Endothelial cell of umbilical vein (primary cell): ENCODE data around the gene ADSL. TPM values are rescaled to one million over a fixed set of nuclear protein-coding genes. Genes with fewer than 3 reads are reported as not detected.

Source experiments
- BruUV-seq: library from RNA; stranded (reverse); fragments of 400-500 nt; replicated peaks from 2 replicates; lab custom pipeline; 2021; lab: Mats Ljungman, UMichigan
- CTCF ChIA-PET: fragments of 300-600, 350-600 bp; sonication (Branson Sonifier 250); formaldehyde crosslinking; loops from one replicate; lab custom pipeline; 2021; ENCODE audit warnings: antibody characterized with exemption, inconsistent platforms; lab: Charles Lee
- POLR2A ChIA-PET: fragments of 300-600, 350-600 bp; sonication (Branson Sonifier 250); formaldehyde crosslinking; loops from one replicate; lab custom pipeline; 2021; ENCODE audit warnings: antibody characterized with exemption, inconsistent platforms; lab: Charles Lee
- DNase-seq: peaks from one replicate; pipeline ENCODE4 v3.0.0-alpha.2; 2011; ENCODE audit warnings: low read depth, low spot score
- FAIRE-seq: peaks from 2 replicates; lab custom pipeline; 2011; peaks lifted over from hg19 to GRCh38; lab: Jason Lieb, UNC
- H2AFZ ChIP-seq: 2 replicates; pipeline ENCODE4 v1.6.0; 2012; ENCODE audit warnings: low read depth, low read length, control low read depth, inconsistent platforms
- H3K27ac ChIP-seq: 2 replicates; pipeline ENCODE4 v1.5.1; 2011; ENCODE audit warnings: low read depth, mild to moderate bottlenecking, control low read depth, low read length, moderate library complexity; ENCODE audit not compliant: insufficient read depth
- H3K27me3 ChIP-seq, 2 experiments: 2 replicates each; pipeline versions ENCODE4 v1.6.0 to v1.6.1; 2011; ENCODE audit warnings: low read length in 2 of 2, mixed read lengths in 1 of 2; ENCODE audit not compliant: control insufficient read depth in 2 of 2, insufficient read depth in 2 of 2
- H3K36me3 ChIP-seq, 2 experiments: 2 replicates in 1 of 2; 3 replicates in 1 of 2; pipeline ENCODE4 v1.5.1; 2011; ENCODE audit warnings: low read length in 2 of 2, mild to moderate bottlenecking in 1 of 2, moderate library complexity in 1 of 2; ENCODE audit not compliant: control insufficient read depth in 2 of 2, insufficient read depth in 2 of 2; ENCODE audit errors: extremely low read depth in 1 of 2
- H3K4me1 ChIP-seq: 3 replicates; pipeline ENCODE4 v1.5.1; 2011; ENCODE audit warnings: mild to moderate bottlenecking, low read length; ENCODE audit not compliant: control insufficient read depth, insufficient read depth; ENCODE audit errors: extremely low read depth
- H3K4me2 ChIP-seq: 2 replicates; pipeline ENCODE4 v1.6.1; 2011; ENCODE audit warnings: low read length, control low read depth, mixed read lengths; ENCODE audit not compliant: insufficient read depth
- H3K4me3 ChIP-seq, 3 experiments: fragments of 200-600 bp in 1 of 3; sonication (generic), shearing (Covaris generic) in 1 of 3; replicated peaks in 1 of 3; 2 replicates each; pipeline ENCODE4 v1.5.1; 2011 to 2016; ENCODE audit warnings: control low read depth in 3 of 3, low read length in 3 of 3, mild to moderate bottlenecking in 2 of 3, inconsistent platforms in 1 of 3, low read depth in 1 of 3, moderate library complexity in 1 of 3; ENCODE audit not compliant: insufficient read depth in 1 of 3
- H3K79me2 ChIP-seq: 2 replicates; pipeline ENCODE4 v1.6.0; 2012; ENCODE audit warnings: low read length, inconsistent platforms; ENCODE audit not compliant: control insufficient read depth, insufficient read depth
- H3K9ac ChIP-seq: replicated peaks from 2 replicates; pipeline ENCODE3; 2011; ENCODE audit warnings: low read length, control low read depth; ENCODE audit not compliant: insufficient read depth; ENCODE audit errors: extremely low read depth
- H3K9me1 ChIP-seq: replicated peaks from 3 replicates; pipeline ENCODE4 v1.6.0; 2011; ENCODE audit warnings: mild to moderate bottlenecking, low read length; ENCODE audit not compliant: control insufficient read depth, insufficient read depth; ENCODE audit errors: extremely low read depth
- H3K9me3 ChIP-seq: replicated peaks from 2 replicates; pipeline ENCODE4 v1.5.1; 2012; ENCODE audit warnings: low read length, inconsistent platforms; ENCODE audit not compliant: control insufficient read depth, insufficient read depth
- H4K20me1 ChIP-seq: replicated peaks from 2 replicates; pipeline ENCODE3; 2011; ENCODE audit warnings: mild to moderate bottlenecking, low read length; ENCODE audit not compliant: control insufficient read depth, insufficient read depth; ENCODE audit errors: extremely low read depth
- EZH2 ChIP-seq: IDR thresholded peaks from 2 replicates; pipeline ENCODE4 v1.6.1; 2012; ENCODE audit warnings: borderline replicate concordance, low read depth, mild to moderate bottlenecking, moderate library complexity, low read length, inconsistent platforms; ENCODE audit not compliant: severe bottlenecking
- FOS ChIP-seq: IDR thresholded peaks from 2 replicates; pipeline ENCODE4 v1.6.1; 2011; ENCODE audit warnings: mild to moderate bottlenecking, low read length, moderate library complexity, borderline replicate concordance; ENCODE audit not compliant: insufficient read depth
- JUN ChIP-seq: IDR thresholded peaks from 2 replicates; pipeline ENCODE4 v1.6.1; 2011; ENCODE audit warnings: borderline replicate concordance, low read depth; ENCODE audit not compliant: insufficient read length, insufficient read depth
- POLR2AphosphoS5 ChIP-seq: IDR thresholded peaks from 2 replicates; pipeline ENCODE4 v1.6.1; 2012; ENCODE audit warnings: low read depth, mild to moderate bottlenecking, control low read depth, low read length, moderate library complexity; ENCODE audit not compliant: insufficient read depth
- dilution Hi-C: fragments of 300-500 bp; cut with MboI; formaldehyde crosslinking; loops from one replicate; pipeline ENCODE4 v1.15.0; 2019; ENCODE audit warnings: low sequenced_read_pairs; ENCODE audit not compliant: extremely low pct_ligation_motif_present
- intact Hi-C: fragments of 100-400 bp; cut with micrococcal nuclease; formaldehyde crosslinking; loops from one replicate; pipeline ENCODE4 v1.10.0; 2022
- polyA plus RNA-seq, 4 experiments: library from polyadenylated mRNA; depleted of rRNA in 3 of 4; stranded (reverse) in 3 of 4; unstranded in 1 of 4; fragments of >200 nt; gene quantifications; 2 replicates each; pipeline versions ENCODE4 v1.2.1 to v1.2.3, GENCODE V29; 2011 to 2012; ENCODE audit warnings: missing spikeins in 1 of 4
- total RNA-seq: library from RNA; stranded (reverse); gene quantifications from 2 replicates; pipeline ENCODE4 v1.2.3, GENCODE V29; 2021
- TF ChIP-seq, protein P1 (sequence below), 2 donors: IDR thresholded peaks; 1 replicate in 1 of 2; 2 replicates in 1 of 2; pipeline ENCODE4 v1.5.1; 2011; ENCODE audit warnings: low read length in 2 of 2, mild to moderate bottlenecking in 2 of 2, moderate library complexity in 2 of 2, control low read depth in 1 of 2, inconsistent platforms in 1 of 2, low read depth in 1 of 2; ENCODE audit not compliant: insufficient read depth in 1 of 2; ENCODE audit errors: extremely low read depth in 1 of 2
- TF ChIP-seq, protein P2 (sequence below): IDR thresholded peaks from 2 replicates; pipeline ENCODE4 v1.6.1; 2011; ENCODE audit not compliant: insufficient read depth, insufficient read length

ADSL gene
- total and polyA plus RNA-seq, 2 donors (not counting 3 experiments of a cell fraction or from before 2014, with no cell fraction given), result 103 to 141 TPM

DNA sequence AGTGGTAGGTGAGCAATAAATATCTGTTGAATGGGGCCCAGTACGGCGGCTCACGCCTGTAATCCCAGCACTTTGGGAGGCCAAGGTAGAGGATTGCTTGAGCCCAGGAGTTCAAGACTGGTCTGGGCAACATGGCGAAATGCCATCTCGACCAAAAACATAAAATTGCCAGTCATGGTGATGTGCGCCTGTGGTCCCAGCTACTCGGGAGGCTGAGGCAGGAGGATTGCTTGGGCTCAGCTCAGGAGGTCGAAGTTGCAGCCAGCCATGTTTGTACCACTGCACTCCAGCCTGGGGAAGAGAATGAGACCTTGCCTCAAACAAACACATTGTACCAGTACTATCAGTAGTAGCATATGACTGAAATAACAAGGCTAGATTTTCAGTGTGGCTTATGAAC, 28.3 kb downstream of the ADSL start:
- DNase-seq (no peak), FAIRE-seq (no peak)
- no peak for TF ChIP-seq EZH2
- TF ChIP-seq POLR2AphosphoS5, result no peak
- TF ChIP-seq, protein P1, sequence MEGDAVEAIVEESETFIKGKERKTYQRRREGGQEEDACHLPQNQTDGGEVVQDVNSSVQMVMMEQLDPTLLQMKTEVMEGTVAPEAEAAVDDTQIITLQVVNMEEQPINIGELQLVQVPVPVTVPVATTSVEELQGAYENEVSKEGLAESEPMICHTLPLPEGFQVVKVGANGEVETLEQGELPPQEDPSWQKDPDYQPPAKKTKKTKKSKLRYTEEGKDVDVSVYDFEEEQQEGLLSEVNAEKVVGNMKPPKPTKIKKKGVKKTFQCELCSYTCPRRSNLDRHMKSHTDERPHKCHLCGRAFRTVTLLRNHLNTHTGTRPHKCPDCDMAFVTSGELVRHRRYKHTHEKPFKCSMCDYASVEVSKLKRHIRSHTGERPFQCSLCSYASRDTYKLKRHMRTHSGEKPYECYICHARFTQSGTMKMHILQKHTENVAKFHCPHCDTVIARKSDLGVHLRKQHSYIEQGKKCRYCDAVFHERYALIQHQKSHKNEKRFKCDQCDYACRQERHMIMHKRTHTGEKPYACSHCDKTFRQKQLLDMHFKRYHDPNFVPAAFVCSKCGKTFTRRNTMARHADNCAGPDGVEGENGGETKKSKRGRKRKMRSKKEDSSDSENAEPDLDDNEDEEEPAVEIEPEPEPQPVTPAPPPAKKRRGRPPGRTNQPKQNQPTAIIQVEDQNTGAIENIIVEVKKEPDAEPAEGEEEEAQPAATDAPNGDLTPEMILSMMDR (IDR thresholded peaks at IDR 0.05; ENCODE audit: extremely low read depth in 1 of 2, insufficient read depth in 1 of 2, low read depth in 1 of 2, low read length in 2 of 2), result no peak
- no peak for TF ChIP-seq FOS
- TF ChIP-seq, protein P2, sequence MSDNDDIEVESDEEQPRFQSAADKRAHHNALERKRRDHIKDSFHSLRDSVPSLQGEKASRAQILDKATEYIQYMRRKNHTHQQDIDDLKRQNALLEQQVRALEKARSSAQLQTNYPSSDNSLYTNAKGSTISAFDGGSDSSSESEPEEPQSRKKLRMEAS, result no peak
- no peak for TF ChIP-seq JUN
- Histone ChIP-seq H3K36me3 (peaks cover 0 to 1% of the 10 kb centered on the region in 2 experiments), H4K20me1 (no peaks in the 10 kb centered on the region), H3K4me2 (no peak overlapping the region), H3K9ac (no peak overlapping the region), H3K27me3 (no peaks in the 10 kb centered on the region), H2AFZ (no peak overlapping the region), H3K9me3 (no peaks in the 10 kb centered on the region), H3K4me3 (no peak overlapping the region), H3K27ac (no peak overlapping the region), H3K9me1 (no peaks in the 10 kb centered on the region), H3K4me1 (peaks cover 13% of the 10 kb centered on the region), H3K79me2 (peaks cover 39% of the 10 kb centered on the region)
- dilution Hi-C loops, result no loop called here
- ChIA-PET CTCF (interaction anchor here (0.6 kb wide), 1 partner anchor 124 kb away, joined by 3 read pairs; no protein-coding TSS in a partner anchor), POLR2A (no interaction called here)
- intact Hi-C loops, result no loop called here
- no TSS peak for BruUV-seq
